ENCODE measurements around the gene WDR82. TPM values are rescaled to one million over a fixed set of nuclear protein-coding genes. Genes with fewer than 3 reads are reported as not detected.

The WDR82 gene
- total RNA-seq, 5 donors from 2014 or later (not counting 1 experiment from before 2014, with no cell fraction given), result 119 to 159 (median 154) TPM

DNA sequence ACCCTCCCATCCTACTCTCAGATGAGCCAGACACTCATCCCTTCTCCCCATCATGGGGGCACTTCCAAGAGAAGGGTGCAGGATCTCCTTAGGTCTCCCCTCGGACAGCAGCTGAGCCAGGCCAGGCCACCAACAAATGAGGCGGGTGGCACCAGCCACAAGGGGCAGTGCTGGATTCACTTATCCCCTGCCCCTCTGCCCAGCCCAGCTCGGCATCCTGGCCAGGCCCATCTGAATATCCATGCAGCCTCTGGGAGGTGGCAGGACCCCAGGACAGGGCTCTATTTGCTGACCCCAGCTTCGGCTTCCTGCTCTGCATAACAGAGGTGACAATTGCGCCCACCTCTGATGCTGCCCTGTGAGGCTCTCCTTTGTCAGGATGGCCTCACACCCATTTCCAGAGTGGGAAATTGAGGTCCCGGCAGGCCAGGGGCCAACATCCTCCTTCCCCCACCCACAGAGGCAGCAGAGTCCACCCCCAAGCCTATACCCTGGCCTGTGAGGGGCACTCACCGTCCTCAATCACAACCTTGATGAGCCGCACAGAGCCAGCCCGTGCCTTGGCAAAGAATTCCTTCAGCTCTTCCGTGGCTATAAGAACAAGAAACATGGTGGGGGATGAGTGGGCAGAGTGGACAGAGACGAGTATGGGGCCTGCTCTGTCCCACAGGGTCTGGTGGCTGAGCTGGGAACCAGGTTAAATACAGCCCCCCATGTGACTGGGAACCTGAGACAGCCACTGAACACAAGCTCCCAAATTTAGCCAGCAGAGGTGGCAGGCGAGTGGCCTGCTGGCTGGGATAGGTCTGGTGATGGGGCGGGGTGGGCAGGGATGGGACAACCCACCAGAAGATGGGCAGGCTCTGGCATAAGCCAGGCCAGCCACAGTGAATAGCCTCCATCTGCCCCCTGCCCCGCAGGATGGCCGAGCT lies 43.7 kb downstream of the WDR82 start:
- peak overlapping the region; percentile 44 to 57 for H3K27ac Mint-ChIP-seq
- peaks cover 66 to 80% (median 74%) of the 10 kb centered on the region in 3 donors for H3K4me1 Mint-ChIP-seq
- H3K4me1 ChIP-seq (ENCODE audit: control insufficient read depth in 1 of 2, extremely low read depth in 1 of 2, insufficient read depth in 2 of 2, low read length in 2 of 2), result peaks cover 33 to 82% of the 10 kb centered on the region in 2 experiments
- ChIA-PET POLR2A (interaction anchor here in 1 of 2 donors (0.5 kb wide), 1 partner anchor 18 kb away, joined by 3 read pairs; no protein-coding TSS in a partner anchor), CTCF (interaction anchor here (0.6 to 3.0 kb wide), 4 partner anchors 14 to 104 kb away, joined by 3 to 10 read pairs (median 5); no protein-coding TSS in a partner anchor)
- H3K36me3 ChIP-seq (ENCODE audit: control insufficient read depth in 2 of 2, extremely low read depth in 1 of 2, insufficient read depth in 1 of 2, low read length in 1 of 2), result peaks cover 8 to 65% of the 10 kb centered on the region in 2 donors
- H3K36me3 Mint-ChIP-seq, result peaks cover 26% of the 10 kb centered on the region
- no peak for ATAC-seq (replicated peaks in 1 of 4)
- H3K27me3 Mint-ChIP-seq, result no peaks in the 10 kb centered on the region
- no peaks in the 10 kb centered on the region for H3K9me3 Mint-ChIP-seq
- H3K4me3 ChIP-seq (ENCODE audit: control insufficient read depth in 1 of 2, extremely low read depth in 1 of 2, low read length in 1 of 2), result no peak overlapping the region
- no peak for DNase-seq
- no peak overlapping the region for H3K27ac ChIP-seq (ENCODE audit: low read length)
- no peaks in the 10 kb centered on the region for H3K27me3 ChIP-seq (replicated peaks in 1 of 2; ENCODE audit: control insufficient read depth in 2 of 2, extremely low read depth in 1 of 2, insufficient read depth in 2 of 2, low read length in 1 of 2)
- peak overlapping the region in 1 of 3 donors; percentile 55 for H3K4me3 Mint-ChIP-seq
- 95% methylated on average over 15 of the region's 15 CpGs for WGBS (ENCODE audit: insufficient coverage)
- H3K9me3 ChIP-seq, result no peaks in the 10 kb centered on the region

DNA sequence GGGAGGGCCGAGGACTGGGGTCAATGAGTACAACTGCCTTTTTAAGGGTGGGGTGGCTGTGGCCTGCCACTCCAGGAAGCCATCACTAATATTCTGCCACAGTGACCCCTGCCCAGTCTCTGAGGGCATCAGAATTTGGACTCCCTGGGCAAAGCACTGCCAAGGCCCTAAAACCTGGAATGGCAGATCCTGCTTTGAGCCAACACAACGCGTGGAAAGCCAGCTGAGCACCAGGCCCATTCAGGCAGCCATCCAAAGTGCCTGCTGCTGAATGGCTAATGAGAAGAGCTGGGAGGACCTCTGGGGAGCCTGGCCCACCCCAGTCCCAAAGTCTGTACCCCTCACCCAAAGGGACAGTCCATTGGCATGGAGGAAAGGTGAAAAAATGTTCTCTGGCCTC lies 44.5 kb downstream of the WDR82 start:
- no peak for DNase-seq
- H3K27me3 ChIP-seq (replicated peaks in 1 of 2; ENCODE audit: control insufficient read depth in 2 of 2, extremely low read depth in 1 of 2, insufficient read depth in 2 of 2, low read length in 1 of 2), result no peaks in the 10 kb centered on the region
- no peak for ATAC-seq (replicated peaks in 1 of 4)
- Mint-ChIP-seq H3K27ac (peak overlapping the region in 1 of 2 donors; percentile 44), H3K36me3 (peaks cover 26% of the 10 kb centered on the region), H3K9me3 (no peaks in the 10 kb centered on the region), H3K27me3 (no peaks in the 10 kb centered on the region), H3K4me3 (peak overlapping the region in 1 of 3 donors; percentile 55), H3K4me1 (peaks cover 59 to 74% (median 71%) of the 10 kb centered on the region in 3 donors)
- no peak overlapping the region for H3K27ac ChIP-seq (ENCODE audit: low read length)
- WGBS (ENCODE audit: insufficient coverage), result 100% methylated on average over 2 of the region's 3 CpGs
- H3K4me3 ChIP-seq (ENCODE audit: control insufficient read depth in 1 of 2, extremely low read depth in 1 of 2, low read length in 1 of 2), result no peak overlapping the region
- H3K9me3 ChIP-seq, result no peaks in the 10 kb centered on the region
- H3K36me3 ChIP-seq (ENCODE audit: control insufficient read depth in 2 of 2, extremely low read depth in 1 of 2, insufficient read depth in 1 of 2, low read length in 1 of 2), result peaks cover 14 to 74% of the 10 kb centered on the region in 2 donors
- peaks cover 31 to 78% of the 10 kb centered on the region in 2 experiments for H3K4me1 ChIP-seq (ENCODE audit: control insufficient read depth in 1 of 2, extremely low read depth in 1 of 2, insufficient read depth in 2 of 2, low read length in 2 of 2)
- ChIA-PET CTCF (interaction anchor here (0.6 to 3.0 kb wide), 3 partner anchors 13 to 105 kb away, joined by 3 to 10 read pairs (median 6); no protein-coding TSS in a partner anchor), POLR2A (no interaction called here)

DNA sequence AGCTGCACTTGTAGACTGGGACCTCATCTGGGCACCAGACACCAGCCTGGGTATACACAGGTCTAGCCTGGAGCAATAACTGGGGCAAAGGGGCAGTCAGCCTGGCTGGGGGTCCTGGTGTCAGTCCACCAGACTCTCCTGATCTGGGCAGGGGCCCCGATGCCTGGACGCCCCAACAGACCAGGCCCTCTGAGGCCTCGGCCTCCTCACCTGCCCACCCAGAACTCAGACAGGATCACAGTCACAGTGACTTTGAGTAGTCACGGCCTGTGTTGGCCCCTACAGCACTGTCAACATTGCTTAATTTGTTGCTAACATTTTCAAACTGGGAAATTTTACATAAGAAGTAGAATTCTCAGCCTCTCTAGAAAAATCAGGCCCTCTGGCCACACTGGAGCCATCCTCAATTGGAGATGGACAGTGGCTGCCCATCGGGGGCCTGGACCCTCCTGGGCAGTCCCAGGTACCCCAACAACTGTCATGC lies 45.3 kb downstream of the WDR82 start:
- DNase-seq, result no peak
- no peak for ATAC-seq (replicated peaks in 1 of 4)
- H3K27me3 ChIP-seq (replicated peaks in 1 of 2; ENCODE audit: control insufficient read depth in 2 of 2, extremely low read depth in 1 of 2, insufficient read depth in 2 of 2, low read length in 1 of 2), result no peaks in the 10 kb centered on the region
- WGBS (ENCODE audit: insufficient coverage), result 96% methylated on average over 5 of the region's 5 CpGs
- peaks cover 26% of the 10 kb centered on the region for H3K36me3 Mint-ChIP-seq
- peak overlapping the region in 1 of 2 donors; percentile 48 for H3K27ac Mint-ChIP-seq
- H3K4me1 ChIP-seq (ENCODE audit: control insufficient read depth in 1 of 2, extremely low read depth in 1 of 2, insufficient read depth in 2 of 2, low read length in 2 of 2), result peaks cover 26 to 74% of the 10 kb centered on the region in 2 experiments
- CTCF ChIA-PET, result interaction anchor here in 1 of 2 donors (3.4 kb wide), 1 partner anchor 105 kb away, joined by 36 read pairs; no protein-coding TSS in a partner anchor
- H3K4me3 Mint-ChIP-seq, result peak overlapping the region in 1 of 3 donors; percentile 55
- no peaks in the 10 kb centered on the region for H3K27me3 Mint-ChIP-seq
- H3K4me3 ChIP-seq (ENCODE audit: control insufficient read depth in 1 of 2, extremely low read depth in 1 of 2, low read length in 1 of 2), result no peak overlapping the region
- peaks cover 55 to 69% (median 67%) of the 10 kb centered on the region in 3 donors for H3K4me1 Mint-ChIP-seq
- POLR2A ChIA-PET, result interaction anchor here in 1 of 2 donors (1.1 kb wide), 1 partner anchor 106 kb away, joined by 3 read pairs; no protein-coding TSS in a partner anchor
- no peaks in the 10 kb centered on the region for H3K9me3 ChIP-seq
- H3K27ac ChIP-seq (ENCODE audit: low read length), result peak overlapping the region; percentile 34
- peaks cover 14 to 82% of the 10 kb centered on the region in 2 donors for H3K36me3 ChIP-seq (ENCODE audit: control insufficient read depth in 2 of 2, extremely low read depth in 1 of 2, insufficient read depth in 1 of 2, low read length in 1 of 2)
- H3K9me3 Mint-ChIP-seq, result no peaks in the 10 kb centered on the region

DNA sequence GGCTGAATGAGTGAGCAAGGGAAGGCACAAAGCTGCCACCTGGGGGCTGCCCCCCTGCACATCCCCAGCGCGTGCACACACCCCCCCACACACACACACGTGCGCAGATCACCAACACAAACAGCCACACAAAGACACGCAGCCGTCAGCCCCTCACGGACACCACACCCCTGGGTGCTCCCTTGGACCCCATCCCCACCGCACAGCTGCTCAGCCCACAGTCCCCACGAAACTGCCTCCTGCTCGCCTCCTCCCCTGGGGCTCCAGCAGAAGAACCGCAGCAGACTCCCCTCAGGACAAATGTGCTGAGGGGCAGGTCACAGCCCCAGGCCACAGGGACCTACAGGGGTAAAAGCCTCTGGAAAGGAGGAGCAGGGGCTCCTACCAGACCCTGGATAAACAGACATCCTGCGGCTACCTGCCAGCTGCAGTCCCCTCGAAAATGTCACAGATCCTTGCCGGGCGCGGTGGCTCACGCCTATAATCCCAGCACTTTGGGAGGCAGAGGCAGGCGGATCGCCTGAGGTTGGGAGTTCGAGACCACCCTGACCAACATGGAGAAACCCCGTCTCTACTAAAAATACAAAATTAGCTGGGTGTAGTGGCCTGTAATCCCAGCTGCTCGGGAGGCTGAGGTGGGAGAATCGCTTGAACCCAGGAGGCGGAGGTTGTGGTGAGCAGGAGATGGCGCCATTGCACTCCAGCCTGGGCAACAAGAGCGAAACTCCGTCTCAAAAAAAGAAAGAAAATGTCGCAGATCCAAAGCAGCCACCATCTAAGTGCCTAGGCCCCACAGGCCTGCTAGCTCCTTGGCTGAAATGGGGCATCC lies 46.0 kb downstream of the WDR82 start:
- ChIA-PET CTCF (interaction anchor here (0.6 to 3.4 kb wide), 6 partner anchors 12 to 870 kb away, joined by 3 to 36 read pairs (median 6); partner anchors contain the start of gene WDR82 (in 1 of the 2)), POLR2A (interaction anchor here in 1 of 2 donors (1.1 kb wide), 1 partner anchor 107 kb away, joined by 3 read pairs; no protein-coding TSS in a partner anchor)
- H3K27me3 Mint-ChIP-seq, result no peaks in the 10 kb centered on the region
- peak in 9 of 35 experiments; percentile 30 to 58 (median 42) for DNase-seq
- WGBS (ENCODE audit: insufficient coverage), result 77% methylated on average over 20 of the region's 28 CpGs
- peaks cover 14 to 81% of the 10 kb centered on the region in 2 donors for H3K36me3 ChIP-seq (ENCODE audit: control insufficient read depth in 2 of 2, extremely low read depth in 1 of 2, insufficient read depth in 1 of 2, low read length in 1 of 2)
- no peaks in the 10 kb centered on the region for H3K9me3 ChIP-seq
- no peaks in the 10 kb centered on the region for H3K9me3 Mint-ChIP-seq
- peaks cover 19 to 67% of the 10 kb centered on the region in 2 experiments for H3K4me1 ChIP-seq (ENCODE audit: control insufficient read depth in 1 of 2, extremely low read depth in 1 of 2, insufficient read depth in 2 of 2, low read length in 2 of 2)
- peak overlapping the region in 1 of 3 donors; percentile 55 for H3K4me3 Mint-ChIP-seq
- ATAC-seq (replicated peaks in 1 of 4), result peak in 1 of 4 experiments; percentile 28
- peak overlapping the region; percentile 34 for H3K27ac ChIP-seq (ENCODE audit: low read length)
- no peaks in the 10 kb centered on the region for H3K27me3 ChIP-seq (replicated peaks in 1 of 2; ENCODE audit: control insufficient read depth in 2 of 2, extremely low read depth in 1 of 2, insufficient read depth in 2 of 2, low read length in 1 of 2)
- H3K4me3 ChIP-seq (ENCODE audit: control insufficient read depth in 1 of 2, extremely low read depth in 1 of 2, low read length in 1 of 2), result no peak overlapping the region
- H3K4me1 Mint-ChIP-seq, result peaks cover 53 to 65% (median 61%) of the 10 kb centered on the region in 3 donors
- H3K36me3 Mint-ChIP-seq, result peaks cover 26% of the 10 kb centered on the region
- peak overlapping the region; percentile 34 to 55 for H3K27ac Mint-ChIP-seq

DNA sequence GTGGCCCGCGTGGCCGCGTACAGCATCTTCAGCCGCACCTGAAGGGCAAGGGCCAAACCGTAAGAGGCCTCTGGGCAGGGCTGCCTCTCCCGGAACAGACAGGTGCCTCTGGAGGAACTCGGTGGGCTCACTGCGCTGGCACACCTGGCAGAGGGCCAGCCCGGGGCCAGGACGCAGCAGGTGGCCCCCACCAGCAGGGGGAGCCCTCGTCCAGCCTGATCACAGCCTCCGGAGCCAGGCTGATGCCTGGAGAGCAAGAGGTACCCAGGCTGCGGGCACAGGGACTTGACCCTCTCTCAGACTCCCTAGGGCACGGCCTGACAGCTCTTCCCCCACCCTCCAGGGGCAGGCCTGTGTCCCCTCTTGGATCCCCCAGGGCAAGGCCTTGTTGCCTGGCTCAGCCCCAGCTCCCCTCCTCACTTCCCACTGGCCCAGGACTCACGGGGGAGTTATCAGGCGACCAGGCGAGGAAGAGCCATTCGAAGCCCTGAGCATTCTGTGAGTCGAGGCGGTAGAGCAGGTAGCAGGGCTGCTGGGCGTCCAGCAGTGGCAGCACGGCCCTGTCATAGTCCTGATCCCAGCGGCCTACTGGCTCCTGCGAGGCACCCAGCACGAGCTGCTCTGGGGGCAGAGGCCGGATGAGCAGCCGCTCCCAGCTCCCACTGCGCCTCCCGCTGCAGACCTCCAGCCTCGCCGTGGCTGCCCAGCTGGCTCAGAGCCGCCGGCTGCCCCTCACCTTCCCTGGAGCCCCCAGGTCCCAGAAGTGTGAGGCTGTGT lies 46.8 kb downstream of the WDR82 start:
- H3K9me3 ChIP-seq, result no peaks in the 10 kb centered on the region
- DNase-seq, result peak; percentile 60 to 93 (median 85)
- H3K4me3 ChIP-seq (ENCODE audit: control insufficient read depth in 1 of 2, extremely low read depth in 1 of 2, low read length in 1 of 2), result no peak overlapping the region
- no peaks in the 10 kb centered on the region for H3K27me3 ChIP-seq (replicated peaks in 1 of 2; ENCODE audit: control insufficient read depth in 2 of 2, extremely low read depth in 1 of 2, insufficient read depth in 2 of 2, low read length in 1 of 2)
- Mint-ChIP-seq H3K4me3 (peak overlapping the region in 2 of 3 donors; percentile 51 to 55), H3K27me3 (no peaks in the 10 kb centered on the region), H3K27ac (peak overlapping the region; percentile 84 to 85), H3K9me3 (no peaks in the 10 kb centered on the region), H3K36me3 (peaks cover 26% of the 10 kb centered on the region), H3K4me1 (peaks cover 53 to 65% (median 57%) of the 10 kb centered on the region in 3 donors)
- POLR2A ChIA-PET, result interaction anchor here in 1 of 2 donors (0.6 to 1.1 kb wide), 2 partner anchors 10 to 108 kb away, joined by 3 read pairs; no protein-coding TSS in a partner anchor
- WGBS (ENCODE audit: insufficient coverage), result 52% methylated on average over 22 of the region's 34 CpGs
- peaks cover 12 to 59% of the 10 kb centered on the region in 2 experiments for H3K4me1 ChIP-seq (ENCODE audit: control insufficient read depth in 1 of 2, extremely low read depth in 1 of 2, insufficient read depth in 2 of 2, low read length in 2 of 2)
- peaks cover 14 to 79% of the 10 kb centered on the region in 2 donors for H3K36me3 ChIP-seq (ENCODE audit: control insufficient read depth in 2 of 2, extremely low read depth in 1 of 2, insufficient read depth in 1 of 2, low read length in 1 of 2)
- peak; percentile 80 to 87 (median 80) for ATAC-seq (replicated peaks in 1 of 4)
- H3K27ac ChIP-seq (ENCODE audit: low read length), result peak overlapping the region; percentile 13
- CTCF ChIA-PET, result interaction anchor here (0.6 to 3.4 kb wide), 19 partner anchors 9 to 870 kb away, joined by 3 to 36 read pairs (median 3); partner anchors contain the start of gene WDR82 (in 1 of the 2)
